Measurements from ENCODE around the gene BAAT. TPM values are rescaled to one million over a fixed set of nuclear protein-coding genes. Genes with fewer than 3 reads are reported as not detected.

Gene BAAT
- total and polyA plus RNA-seq, 2 of the 13 experiments (the other 11 are each of a cell fraction or from before 2014, with no cell fraction given): 0.71 to 7.9 TPM

- peak; percentile 39; the same call in 1 of the 2 replicates for TF ChIP-seq THAP9 (CRISPR knock-in tag; IDR thresholded peaks at IDR 0.05; ENCODE audit: borderline replicate concordance)
- TF ChIP-seq KAT7 (CRISPR knock-in tag; IDR thresholded peaks at IDR 0.05; ENCODE audit: borderline replicate concordance): peak; percentile 38; the same call in 1 of the 2 replicates
- 0 out of 2 replicates have a peak, but pooled peaks have one; percentile 32 for TF ChIP-seq NFKB2 (CRISPR knock-in tag; IDR thresholded peaks at IDR 0.05; ENCODE audit: borderline replicate concordance)
- TF ChIP-seq SMARCE1 (IDR thresholded peaks at IDR 0.05; ENCODE audit: borderline replicate concordance): no peak
- TF ChIP-seq ZNF441 (CRISPR knock-in tag; IDR thresholded peaks at IDR 0.05; ENCODE audit: borderline replicate concordance): peak; percentile 33; the same call in 1 of the 2 replicates
- peak; percentile 64; the same call in 1 of the 2 replicates for TF ChIP-seq ZHX1 (CRISPR knock-in tag; IDR thresholded peaks at IDR 0.05; ENCODE audit: low read depth)
- no peak for TF ChIP-seq DNMT1 (CRISPR knock-in tag; IDR thresholded peaks at IDR 0.05)
- TF ChIP-seq ZSCAN25 (CRISPR knock-in tag; IDR thresholded peaks at IDR 0.05): peak; percentile 50; the same call in 1 of the 2 replicates
- TF ChIP-seq HINFP (CRISPR knock-in tag; IDR thresholded peaks at IDR 0.05; ENCODE audit: low read depth): 0 out of 2 replicates have a peak, but pooled peaks have one; percentile 23
- TF ChIP-seq ZNF567 (CRISPR knock-in tag; IDR thresholded peaks at IDR 0.05; ENCODE audit: borderline replicate concordance): 0 out of 2 replicates have a peak, but pooled peaks have one; percentile 56
- TF ChIP-seq DBP (CRISPR knock-in tag; IDR thresholded peaks at IDR 0.05; ENCODE audit: not compliant biosample characterization): peak; percentile 80
- TF ChIP-seq TBX2 (CRISPR knock-in tag; IDR thresholded peaks at IDR 0.05; ENCODE audit: borderline replicate concordance): peak; percentile 24; the same call in 1 of the 2 replicates
- TF ChIP-seq SRF (IDR thresholded peaks at IDR 0.05; ENCODE audit: low read depth, low read length): no peak
- TF ChIP-seq DDIT3 (CRISPR knock-in tag; IDR thresholded peaks at IDR 0.05): no peak
- peak; percentile 80; the same call in 1 of the 2 replicates for TF ChIP-seq ZNF605 (CRISPR knock-in tag; IDR thresholded peaks at IDR 0.05)
- no peak for TF ChIP-seq ZNF569 (CRISPR knock-in tag; IDR thresholded peaks at IDR 0.05; ENCODE audit: borderline replicate concordance)
Measured at GRCh38 chr9:101354765-101355708, 29.8 kb downstream of the BAAT start (continued).

All from HepG2 (cell line).